Fibroblast of skin of back (primary cell): ENCODE data around the gene CHML.

Experiments
- DNase-seq: peaks from one replicate; pipeline ENCODE4 v3.0.0-alpha.2; 2013

The CHML gene

GRCh38 chr1:241617426-241617825 lies 22.7 kb downstream of the CHML start:
- DNase-seq: no peak

GRCh38 chr1:241615043-241615974 lies 24.9 kb downstream of the CHML start:
- DNase-seq: peak; percentile 64

- no peak for DNase-seq
These were observed 25.6 kb downstream of the CHML start for GRCh38 chr1:241614572-241614971.

DNA sequence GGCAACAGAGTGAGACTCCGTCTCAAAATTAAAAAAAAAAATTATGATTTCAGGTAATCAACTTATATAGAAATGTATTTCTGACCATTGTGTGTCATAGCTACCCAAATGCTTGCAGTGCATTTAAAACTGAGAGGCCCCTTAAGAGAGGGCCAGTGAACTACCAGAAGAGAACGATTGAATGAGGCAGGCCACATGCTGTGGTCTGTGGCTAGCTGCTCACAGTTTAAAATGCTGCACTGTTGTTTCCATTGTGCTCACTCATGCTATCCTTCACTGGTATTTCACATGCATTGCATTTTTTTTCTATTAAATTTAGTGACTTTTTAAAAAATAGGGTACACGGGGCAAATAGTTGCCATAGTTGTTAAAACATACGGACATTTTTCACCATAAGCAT lies 26.0 kb downstream of the CHML start:
- no peak for DNase-seq

DNA sequence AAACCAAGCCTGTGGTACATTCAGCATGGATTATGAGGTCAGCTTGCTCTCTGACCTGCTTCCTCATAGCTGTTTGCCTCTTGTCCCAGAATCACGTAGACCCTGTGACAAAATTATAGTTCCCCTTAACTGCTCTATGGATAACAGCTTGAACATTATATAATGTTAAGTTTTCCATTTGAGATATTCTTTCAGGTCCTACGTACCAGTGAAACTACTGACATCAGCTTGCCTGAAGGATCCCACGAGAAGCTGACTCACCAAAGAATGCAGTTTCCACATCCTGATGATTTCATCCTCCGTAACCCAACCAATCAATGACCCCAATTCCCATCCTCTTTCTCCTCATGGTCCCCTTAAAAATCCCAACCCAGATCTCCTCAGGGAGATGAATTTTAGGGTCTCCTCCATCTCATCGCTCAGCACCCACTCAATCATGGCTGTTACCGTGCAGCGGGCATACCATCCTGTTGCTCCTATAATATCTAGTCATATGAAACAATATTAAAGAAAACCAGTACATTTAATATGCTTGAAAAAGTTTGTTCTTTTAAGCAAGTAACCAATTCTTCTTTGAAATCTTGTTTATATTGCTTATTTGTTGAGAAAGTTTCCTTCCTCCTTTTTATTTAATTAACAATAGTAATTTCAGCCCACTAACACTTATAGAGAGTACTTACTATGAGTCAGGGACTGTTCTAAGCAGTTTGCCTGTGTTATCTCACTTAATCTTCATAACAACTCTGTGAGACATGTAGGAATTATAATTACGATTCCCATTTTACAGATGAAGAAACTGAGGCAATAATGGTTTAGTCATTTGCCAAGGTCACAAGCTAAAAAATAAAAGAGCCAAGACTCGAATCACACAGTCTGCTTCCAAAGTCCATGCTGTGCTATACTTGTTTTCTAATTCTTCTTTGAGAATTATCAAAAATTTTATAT lies 27.4 kb downstream of the CHML start:
- DNase-seq: peak; percentile 86

- DNase-seq: no peak
These were observed 28.4 kb downstream of the CHML start for GRCh38 chr1:241611736-241612135.

GRCh38 chr1:241611063-241611462 lies 29.1 kb downstream of the CHML start:
- DNase-seq: peak; percentile 71

- no peak for DNase-seq
These were observed 29.9 kb downstream of the CHML start for GRCh38 chr1:241610056-241610815.

DNA sequence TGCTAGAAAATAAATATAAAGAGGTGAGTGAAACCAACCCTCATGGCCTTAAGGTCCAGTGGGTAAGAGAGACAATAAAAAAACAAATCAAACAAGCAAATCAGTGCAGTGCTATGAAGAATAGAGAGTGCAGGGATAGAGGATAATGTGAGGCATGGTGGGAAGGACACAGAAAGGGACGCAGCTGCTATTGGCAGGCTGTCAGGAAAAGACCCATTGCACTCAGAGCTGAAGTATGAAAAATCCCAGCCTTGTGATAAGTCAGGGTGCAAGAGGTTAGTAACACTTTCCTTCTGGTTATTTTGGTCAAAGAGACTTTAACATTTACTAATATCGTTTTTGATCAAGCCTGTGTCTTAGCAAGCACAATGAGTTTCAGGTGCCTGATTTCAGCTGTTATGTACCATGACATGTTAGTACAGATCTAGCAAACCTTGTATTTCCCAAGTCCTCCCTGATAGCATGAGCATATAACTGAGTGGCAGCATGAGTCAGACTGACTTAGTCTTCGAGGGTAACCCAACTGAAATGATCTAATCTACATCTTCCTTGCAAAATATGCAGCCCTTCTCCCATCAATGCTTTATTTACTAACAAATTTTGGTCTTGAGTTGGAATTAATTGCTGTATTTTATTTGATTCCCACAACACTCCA lies 31.7 kb downstream of the CHML start:
- peak; percentile 25 for DNase-seq

DNA sequence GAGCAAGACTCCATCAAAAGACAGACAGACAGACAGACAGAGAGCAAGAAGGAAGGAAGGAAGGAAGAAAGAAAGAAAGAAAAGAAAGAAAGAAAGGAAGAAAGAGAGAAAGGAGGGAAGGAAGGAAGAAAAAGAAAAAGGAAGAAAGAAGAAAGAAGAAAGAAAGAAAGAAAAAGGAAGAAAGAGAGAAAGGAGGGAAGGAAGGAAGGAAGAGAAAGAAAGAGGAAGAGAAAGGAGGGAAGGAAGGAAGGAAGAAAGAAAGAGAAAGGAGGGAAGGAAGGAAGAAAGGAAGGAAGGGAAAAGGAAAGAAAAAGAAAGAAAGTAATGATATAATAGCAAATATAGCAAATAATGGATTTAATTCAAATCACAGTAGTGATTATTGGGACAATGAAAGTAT lies 32.7 kb downstream of the CHML start:
- no peak for DNase-seq

DNA sequence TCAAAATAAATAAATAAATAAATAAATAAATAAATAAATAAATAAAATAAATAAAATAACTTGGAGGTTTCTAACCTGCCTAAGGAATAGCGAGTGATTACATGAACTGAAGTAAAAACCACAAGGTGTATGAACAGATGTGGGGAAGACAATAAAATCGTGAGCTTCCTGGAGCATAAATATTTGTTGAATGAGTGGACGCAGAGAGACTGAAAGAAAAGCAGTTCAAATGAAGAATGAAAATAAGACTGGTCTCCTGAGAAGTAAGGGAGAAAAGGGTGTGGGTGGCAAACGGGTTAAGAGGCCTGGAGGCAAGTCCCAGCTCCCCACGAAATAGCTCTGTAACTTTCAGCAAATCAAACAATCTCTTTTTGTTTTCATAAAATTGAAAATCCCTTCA lies 33.6 kb downstream of the CHML start:
- peak; percentile 21 for DNase-seq

DNA sequence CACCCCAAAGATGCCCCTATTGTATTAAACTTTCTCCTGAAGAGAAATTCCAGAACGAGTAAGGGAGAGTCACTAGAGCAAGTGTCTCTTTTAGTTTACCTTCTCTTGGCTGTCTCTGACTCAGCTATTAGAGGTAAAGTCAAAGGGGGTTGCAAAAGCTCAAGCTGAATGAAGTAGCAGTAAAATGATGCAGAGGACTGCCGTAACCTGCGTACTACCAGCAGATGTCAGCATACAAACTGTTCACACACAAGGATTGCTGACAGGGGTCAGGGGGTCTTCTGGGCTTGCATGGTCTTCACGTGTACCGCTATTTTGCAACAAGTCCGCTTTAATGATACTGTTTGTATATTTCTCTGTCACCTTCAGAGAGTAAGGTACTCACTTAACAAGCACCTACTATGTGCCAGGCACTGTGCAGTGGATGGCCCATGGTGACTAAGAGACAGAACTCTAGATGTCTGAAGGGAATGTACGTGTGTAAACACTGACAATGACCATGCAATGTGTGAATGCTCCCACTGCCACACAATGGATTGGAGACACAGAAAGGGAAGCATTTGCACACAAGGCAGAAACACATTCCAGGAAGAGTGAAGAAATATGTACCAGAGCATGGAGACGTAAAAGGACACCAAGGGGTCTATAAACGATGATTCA lies 34.9 kb downstream of the CHML start:
- no peak for DNase-seq

GRCh38 chr1:241603731-241604245 lies 36.4 kb downstream of the CHML start:
- peak; percentile 31 for DNase-seq

- DNase-seq: peak; percentile 54
These were observed 39.7 kb downstream of the CHML start for GRCh38 chr1:241600496-241600901.

- DNase-seq: no peak
These were observed 41.9 kb downstream of the CHML start for GRCh38 chr1:241598249-241598648.

GRCh38 chr1:241596633-241597032 lies 43.5 kb downstream of the CHML start:
- DNase-seq: no peak

GRCh38 chr1:241593186-241593585 lies 47.0 kb downstream of the CHML start:
- DNase-seq: peak; percentile 47

DNA sequence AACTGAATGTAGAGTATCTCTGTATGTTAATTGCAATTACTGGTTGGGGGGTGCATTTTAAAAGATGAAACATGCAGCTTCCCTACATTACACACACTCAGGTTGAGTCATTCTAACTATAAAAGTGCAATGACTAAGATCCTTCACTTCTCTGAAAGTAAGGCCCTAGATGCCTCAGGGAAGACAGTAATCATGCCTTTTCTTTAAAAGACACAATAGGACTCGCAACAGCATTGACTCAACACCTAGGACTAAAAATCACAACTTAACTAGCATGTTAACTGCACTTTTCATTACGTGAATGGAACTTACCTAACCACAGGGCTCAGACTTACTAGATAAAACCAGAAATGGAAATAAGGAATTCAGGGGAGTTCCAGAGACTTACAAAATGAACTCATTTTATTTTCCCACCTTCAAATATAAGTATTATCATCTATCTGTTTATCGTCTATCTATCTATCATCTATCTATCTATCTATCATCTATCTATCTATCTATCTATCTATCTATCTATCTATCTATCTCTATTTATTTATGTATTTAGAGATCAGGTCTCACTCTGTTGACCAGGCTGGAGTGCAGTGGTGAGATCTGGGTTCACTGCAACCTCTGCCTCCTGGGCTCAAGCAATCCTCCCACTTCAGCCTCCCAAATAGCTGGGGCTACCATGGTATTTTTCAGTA lies 47.8 kb downstream of the CHML start:
- DNase-seq: peak; percentile 68

GRCh38 chr1:241591736-241592135 lies 48.4 kb downstream of the CHML start:
- DNase-seq: no peak

- DNase-seq: peak; percentile 66
These were observed 48.9 kb downstream of the CHML start for GRCh38 chr1:241591317-241591716.

GRCh38 chr1:241590719-241591118 lies 49.5 kb downstream of the CHML start:
- DNase-seq: no peak
